GF-D8 (cell line): ENCODE data around the gene CFAP210.
A peak's percentile ranks its signal among the peaks of the same experiment; 100 is the strongest.

Experiments
- DNase-seq: peaks from one replicate; lab custom pipeline; 2025; lab: John Stamatoyannopoulos, UW

CFAP210 gene

GRCh38 chr2:169694113-169694893, at the start of gene CFAP210, which contains the start of gene PHOSPHO2:
Gene CFAP210 (minus strand): TSS chr2:169694405. CDS start chr2:169694327, 78 bp downstream.
Gene PHOSPHO2 (plus strand): TSS chr2:169694469. CDS start chr2:169700972, 6,503 bp downstream.
- DNase-seq = peak; percentile 86

GRCh38 chr2:169743549-169743948, 49.3 kb upstream of the CFAP210 start:
- no peak for DNase-seq

- no peak for DNase-seq
Measured at GRCh38 chr2:169739351-169739750, 45.1 kb upstream of the CFAP210 start.

GRCh38 chr2:169738566-169739229, 44.5 kb upstream of the CFAP210 start:
- DNase-seq = no peak

- DNase-seq = no peak
Measured at GRCh38 chr2:169736902-169737301, 42.7 kb upstream of the CFAP210 start.

- DNase-seq = no peak
Measured at GRCh38 chr2:169735623-169736022, 41.4 kb upstream of the CFAP210 start.

- no peak for DNase-seq
Measured at GRCh38 chr2:169734169-169734847, 40.1 kb upstream of the CFAP210 start.

- peak; percentile 87 for DNase-seq
Measured at GRCh38 chr2:169732583-169733358, 38.6 kb upstream of the CFAP210 start.

- DNase-seq = no peak
Measured at GRCh38 chr2:169732075-169732474, 37.9 kb upstream of the CFAP210 start.

GRCh38 chr2:169729274-169729605, 35.0 kb upstream of the CFAP210 start:
- DNase-seq = no peak

GRCh38 chr2:169727065-169727464, 32.9 kb upstream of the CFAP210 start:
- no peak for DNase-seq

GRCh38 chr2:169721016-169721415, 26.8 kb upstream of the CFAP210 start:
- no peak for DNase-seq

- no peak for DNase-seq
Measured at GRCh38 chr2:169718930-169719504, 24.8 kb upstream of the CFAP210 start.

GRCh38 chr2:169717691-169718063, 23.5 kb upstream of the CFAP210 start:
- no peak for DNase-seq

- DNase-seq = no peak
Measured at GRCh38 chr2:169716938-169717690, 22.9 kb upstream of the CFAP210 start.

- no peak for DNase-seq
Measured at GRCh38 chr2:169716238-169716886, 22.2 kb upstream of the CFAP210 start.

- DNase-seq = no peak
Measured at GRCh38 chr2:169715379-169716237, 21.4 kb upstream of the CFAP210 start.

GRCh38 chr2:169714699-169715098, 20.5 kb upstream of the CFAP210 start:
- no peak for DNase-seq

GRCh38 chr2:169713331-169713730, 19.1 kb upstream of the CFAP210 start:
- no peak for DNase-seq
